Measurements from ENCODE around the gene TECPR2. TPM values are rescaled to one million over a fixed set of nuclear protein-coding genes. Genes with fewer than 3 reads are reported as not detected.

The TECPR2 gene
- total and polyA plus RNA-seq, 10 of the 15 experiments (the other 5 are each of a cell fraction or from before 2014, with no cell fraction given): 0.15 to 10.0 (median 3.0) TPM

- ATAC-seq (no peak), DNase-seq (ENCODE audit: low read depth, low spot score) (no peak), FAIRE-seq (no peak)
- H3K27me3 ChIP-seq (replicated peaks in 1 of 2; ENCODE audit: control insufficient read depth in 2 of 2, insufficient read depth in 2 of 2, low read length in 1 of 2): no peaks in the 10 kb centered on the region
- no peak overlapping the region for H2AFZ ChIP-seq (ENCODE audit: control insufficient read depth, low read depth, low read length)
- BruUV-seq (replicated peaks): no TSS peak
- no peak overlapping the region for H3K27ac ChIP-seq (ENCODE audit: control insufficient read depth, insufficient read depth)
- peaks cover 31% of the 10 kb centered on the region for H3K4me1 ChIP-seq (ENCODE audit: control insufficient read depth, insufficient read depth, low read length)
- no peaks in the 10 kb centered on the region for H3K9me3 ChIP-seq (replicated peaks; ENCODE audit: control insufficient read depth, insufficient read depth, low read length)
- ChIA-PET POLR2A (no interaction called here), CTCF (interaction anchor here (1.2 kb wide), 1 partner anchor 21 kb away, joined by 3 read pairs; no protein-coding TSS in a partner anchor), SMC1A (ENCODE audit: uncharacterized antibody, unreplicated experiment) (no interaction called here), RAD21 (ENCODE audit: unreplicated experiment) (no interaction called here)
- intact Hi-C loops (cut with micrococcal nuclease; ENCODE audit: unreplicated experiment) (no loop called here), in situ Hi-C loops (cut with MboI) (no loop called here)
- H3K36me3 ChIP-seq (ENCODE audit: control insufficient read depth in 2 of 2, insufficient read depth in 2 of 2, low read length in 1 of 2): no peaks in the 10 kb centered on the region
- H3K4me3 ChIP-seq: no peak overlapping the region
- H3K9ac ChIP-seq (ENCODE audit: control insufficient read depth, insufficient read depth, low read length): no peak overlapping the region
- 88% methylated on average over 11 of the region's 11 CpGs for WGBS (ENCODE audit: insufficient coverage, insufficient replicate concordance, low lambda C conversion rate, missing lambda C conversion rate)
- no peak overlapping the region for H3K4me2 ChIP-seq (ENCODE audit: control insufficient read depth, insufficient read depth)
- H3K79me2 ChIP-seq (ENCODE audit: control insufficient read depth, insufficient read depth, low read length): no peaks in the 10 kb centered on the region; the same call in none of the 2 replicates
- no peaks in the 10 kb centered on the region for H4K20me1 ChIP-seq (ENCODE audit: control insufficient read depth, insufficient read depth)
- TF ChIP-seq ZSCAN29 (IDR thresholded peaks at IDR 0.05): no peak
- TF ChIP-seq, protein P1, sequence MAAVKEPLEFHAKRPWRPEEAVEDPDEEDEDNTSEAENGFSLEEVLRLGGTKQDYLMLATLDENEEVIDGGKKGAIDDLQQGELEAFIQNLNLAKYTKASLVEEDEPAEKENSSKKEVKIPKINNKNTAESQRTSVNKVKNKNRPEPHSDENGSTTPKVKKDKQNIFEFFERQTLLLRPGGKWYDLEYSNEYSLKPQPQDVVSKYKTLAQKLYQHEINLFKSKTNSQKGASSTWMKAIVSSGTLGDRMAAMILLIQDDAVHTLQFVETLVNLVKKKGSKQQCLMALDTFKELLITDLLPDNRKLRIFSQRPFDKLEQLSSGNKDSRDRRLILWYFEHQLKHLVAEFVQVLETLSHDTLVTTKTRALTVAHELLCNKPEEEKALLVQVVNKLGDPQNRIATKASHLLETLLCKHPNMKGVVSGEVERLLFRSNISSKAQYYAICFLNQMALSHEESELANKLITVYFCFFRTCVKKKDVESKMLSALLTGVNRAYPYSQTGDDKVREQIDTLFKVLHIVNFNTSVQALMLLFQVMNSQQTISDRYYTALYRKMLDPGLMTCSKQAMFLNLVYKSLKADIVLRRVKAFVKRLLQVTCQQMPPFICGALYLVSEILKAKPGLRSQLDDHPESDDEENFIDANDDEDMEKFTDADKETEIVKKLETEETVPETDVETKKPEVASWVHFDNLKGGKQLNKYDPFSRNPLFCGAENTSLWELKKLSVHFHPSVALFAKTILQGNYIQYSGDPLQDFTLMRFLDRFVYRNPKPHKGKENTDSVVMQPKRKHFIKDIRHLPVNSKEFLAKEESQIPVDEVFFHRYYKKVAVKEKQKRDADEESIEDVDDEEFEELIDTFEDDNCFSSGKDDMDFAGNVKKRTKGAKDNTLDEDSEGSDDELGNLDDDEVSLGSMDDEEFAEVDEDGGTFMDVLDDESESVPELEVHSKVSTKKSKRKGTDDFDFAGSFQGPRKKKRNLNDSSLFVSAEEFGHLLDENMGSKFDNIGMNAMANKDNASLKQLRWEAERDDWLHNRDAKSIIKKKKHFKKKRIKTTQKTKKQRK (IDR thresholded peaks at IDR 0.05; ENCODE audit: low read depth, low read length): no peak
- TF ChIP-seq PAX5 (IDR thresholded peaks at IDR 0.05; ENCODE audit: borderline replicate concordance, low read depth, low read length): no peak
- no peak for TF ChIP-seq SMC3 (IDR thresholded peaks at IDR 0.05; ENCODE audit: borderline replicate concordance, low read length)
- TF ChIP-seq SMAD5 (IDR thresholded peaks at IDR 0.05; ENCODE audit: low read depth): no peak
- TF ChIP-seq MEF2A (IDR thresholded peaks at IDR 0.05; ENCODE audit: insufficient read depth, low read depth, low read length): no peak
- TF ChIP-seq CHD2 (IDR thresholded peaks at IDR 0.05; ENCODE audit: borderline replicate concordance, low read depth, low read length): no peak
- no peak for TF ChIP-seq CHD1 (IDR thresholded peaks at IDR 0.05; ENCODE audit: low read depth, low read length)
- no peak for TF ChIP-seq HDAC2 (IDR thresholded peaks at IDR 0.05)
- no peak for TF ChIP-seq NFXL1 (IDR thresholded peaks at IDR 0.05; ENCODE audit: borderline replicate concordance)
- TF ChIP-seq TARDBP (IDR thresholded peaks at IDR 0.05; ENCODE audit: borderline replicate concordance): no peak
- no peak for TF ChIP-seq TCF3 (IDR thresholded peaks at IDR 0.05; ENCODE audit: borderline replicate concordance, insufficient read depth, low read depth, low read length)
- no peak for TF ChIP-seq STAT3 (IDR thresholded peaks at IDR 0.05; ENCODE audit: low read depth, low read length)
- no peak for TF ChIP-seq POLR2AphosphoS5 (IDR thresholded peaks at IDR 0.05; ENCODE audit: low read length)
- TF ChIP-seq, protein P2, sequence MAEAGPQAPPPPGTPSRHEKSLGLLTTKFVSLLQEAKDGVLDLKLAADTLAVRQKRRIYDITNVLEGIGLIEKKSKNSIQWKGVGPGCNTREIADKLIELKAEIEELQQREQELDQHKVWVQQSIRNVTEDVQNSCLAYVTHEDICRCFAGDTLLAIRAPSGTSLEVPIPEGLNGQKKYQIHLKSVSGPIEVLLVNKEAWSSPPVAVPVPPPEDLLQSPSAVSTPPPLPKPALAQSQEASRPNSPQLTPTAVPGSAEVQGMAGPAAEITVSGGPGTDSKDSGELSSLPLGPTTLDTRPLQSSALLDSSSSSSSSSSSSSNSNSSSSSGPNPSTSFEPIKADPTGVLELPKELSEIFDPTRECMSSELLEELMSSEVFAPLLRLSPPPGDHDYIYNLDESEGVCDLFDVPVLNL (IDR thresholded peaks at IDR 0.05; ENCODE audit: low read depth, low read length): no peak
- TF ChIP-seq ZBTB11 (CRISPR knock-in tag; IDR thresholded peaks at IDR 0.05): no peak
- no peak for TF ChIP-seq BACH1 (IDR thresholded peaks at IDR 0.05; ENCODE audit: borderline replicate concordance)
- TF ChIP-seq RFX5 (IDR thresholded peaks at IDR 0.05; ENCODE audit: low read depth, low read length): no peak
These were observed 7.6 kb downstream of the TECPR2 start for GRCh38 chr14:102370305-102370809.

Data from GM12878 (cell line).